ENCODE results near the gene TMEM247. TPM values are rescaled to one million over a fixed set of nuclear protein-coding genes. Genes with fewer than 3 reads are reported as not detected.

Gene TMEM247
- total and polyA plus RNA-seq, 2 donors (not counting 3 experiments of a cell fraction or from before 2014, with no cell fraction given) = not detected

DNA sequence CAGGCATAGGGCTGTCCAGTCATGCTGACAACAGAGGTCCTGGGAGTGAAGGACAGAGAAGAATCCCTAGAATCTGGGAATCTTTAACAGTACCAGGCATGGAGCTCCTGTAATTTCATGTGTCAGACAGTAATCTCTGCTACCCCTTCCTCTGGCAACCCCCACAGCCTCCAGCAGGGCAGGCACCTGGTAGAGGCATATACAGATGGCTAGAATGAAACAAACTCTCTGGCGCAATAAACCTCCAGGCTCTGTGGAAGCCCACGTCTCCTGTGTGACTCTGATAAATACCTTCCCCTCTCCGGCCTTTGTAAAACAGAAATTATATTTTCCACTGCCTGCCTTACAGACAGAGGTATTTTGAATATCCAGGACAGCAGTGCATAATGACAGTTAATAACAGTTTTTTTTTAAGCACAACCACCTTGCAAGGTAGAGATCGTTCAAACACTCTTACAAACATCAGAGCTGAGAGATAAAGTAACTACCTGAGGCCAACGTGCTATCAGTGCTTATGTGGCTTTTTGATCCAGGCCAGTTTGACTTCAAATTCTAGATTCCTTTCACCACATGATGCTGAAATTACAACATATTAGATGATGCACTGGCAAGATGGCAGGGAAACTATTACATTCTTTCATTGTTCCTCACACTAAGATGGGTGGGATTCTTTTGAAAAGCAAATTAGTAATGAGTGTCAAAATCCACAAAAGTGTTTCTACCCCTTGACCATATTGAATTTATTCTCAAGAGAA, 47.7 kb upstream of the TMEM247 start:
- intact Hi-C loops (cut with micrococcal nuclease) = no loop called here
- H3K4me3 ChIP-seq (replicated peaks in 1 of 3; ENCODE audit: insufficient read depth in 1 of 3, low read depth in 1 of 3, low read length in 3 of 3) = no peak overlapping the region
- H3K9me1 ChIP-seq (replicated peaks; ENCODE audit: control insufficient read depth, extremely low read depth, insufficient read depth, low read length) = no peaks in the 10 kb centered on the region
- ChIA-PET CTCF (interaction anchor here (1.0 kb wide), 1 partner anchor 18 kb away, joined by 3 read pairs; no protein-coding TSS in a partner anchor), POLR2A (no interaction called here)
- H4K20me1 ChIP-seq (replicated peaks; ENCODE audit: control insufficient read depth, extremely low read depth, insufficient read depth, low read length) = no peaks in the 10 kb centered on the region
- H2AFZ ChIP-seq (ENCODE audit: low read depth, low read length) = no peak overlapping the region
- BruUV-seq (replicated peaks) = no TSS peak
- TF ChIP-seq POLR2AphosphoS5 (IDR thresholded peaks at IDR 0.05; ENCODE audit: insufficient read depth, low read depth, low read length) (no peak), FOS (IDR thresholded peaks at IDR 0.05; ENCODE audit: borderline replicate concordance, insufficient read depth, low read length) (no peak), POLR2A (IDR thresholded peaks at IDR 0.05; ENCODE audit: low read depth, low read length) (no peak), GATA2 (IDR thresholded peaks at IDR 0.05; ENCODE audit: insufficient read depth, insufficient read length, low read depth, low read length) (no peak), JUN (IDR thresholded peaks at IDR 0.05; ENCODE audit: borderline replicate concordance, insufficient read depth, insufficient read length, low read depth) (no peak), EZH2 (IDR thresholded peaks at IDR 0.05; ENCODE audit: borderline replicate concordance, low read depth, low read length, severe bottlenecking) (no peak), MYC (IDR thresholded peaks at IDR 0.05; ENCODE audit: low read depth, low read length) (no peak)
- TF ChIP-seq, protein P1, sequence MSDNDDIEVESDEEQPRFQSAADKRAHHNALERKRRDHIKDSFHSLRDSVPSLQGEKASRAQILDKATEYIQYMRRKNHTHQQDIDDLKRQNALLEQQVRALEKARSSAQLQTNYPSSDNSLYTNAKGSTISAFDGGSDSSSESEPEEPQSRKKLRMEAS (IDR thresholded peaks at IDR 0.05; ENCODE audit: insufficient read depth, insufficient read length) = no peak
- TF ChIP-seq, protein P2, sequence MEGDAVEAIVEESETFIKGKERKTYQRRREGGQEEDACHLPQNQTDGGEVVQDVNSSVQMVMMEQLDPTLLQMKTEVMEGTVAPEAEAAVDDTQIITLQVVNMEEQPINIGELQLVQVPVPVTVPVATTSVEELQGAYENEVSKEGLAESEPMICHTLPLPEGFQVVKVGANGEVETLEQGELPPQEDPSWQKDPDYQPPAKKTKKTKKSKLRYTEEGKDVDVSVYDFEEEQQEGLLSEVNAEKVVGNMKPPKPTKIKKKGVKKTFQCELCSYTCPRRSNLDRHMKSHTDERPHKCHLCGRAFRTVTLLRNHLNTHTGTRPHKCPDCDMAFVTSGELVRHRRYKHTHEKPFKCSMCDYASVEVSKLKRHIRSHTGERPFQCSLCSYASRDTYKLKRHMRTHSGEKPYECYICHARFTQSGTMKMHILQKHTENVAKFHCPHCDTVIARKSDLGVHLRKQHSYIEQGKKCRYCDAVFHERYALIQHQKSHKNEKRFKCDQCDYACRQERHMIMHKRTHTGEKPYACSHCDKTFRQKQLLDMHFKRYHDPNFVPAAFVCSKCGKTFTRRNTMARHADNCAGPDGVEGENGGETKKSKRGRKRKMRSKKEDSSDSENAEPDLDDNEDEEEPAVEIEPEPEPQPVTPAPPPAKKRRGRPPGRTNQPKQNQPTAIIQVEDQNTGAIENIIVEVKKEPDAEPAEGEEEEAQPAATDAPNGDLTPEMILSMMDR (IDR thresholded peaks at IDR 0.05; ENCODE audit: extremely low read depth in 1 of 2, insufficient read depth in 1 of 2, low read depth in 1 of 2, low read length in 2 of 2) = no peak
- no peaks in the 10 kb centered on the region for H3K4me1 ChIP-seq (ENCODE audit: control insufficient read depth, extremely low read depth, insufficient read depth, low read length)
- no peaks in the 10 kb centered on the region for H3K79me2 ChIP-seq (ENCODE audit: control insufficient read depth, insufficient read depth, low read length)
- H3K9me3 ChIP-seq (replicated peaks; ENCODE audit: control insufficient read depth, insufficient read depth, low read length) = no peaks in the 10 kb centered on the region
- dilution Hi-C loops (cut with MboI; ENCODE audit: extremely low pct_ligation_motif_present, low sequenced_read_pairs) = no loop called here
- FAIRE-seq (no peak), DNase-seq (ENCODE audit: low read depth, low spot score) (no peak)
- no peak overlapping the region for H3K4me2 ChIP-seq (ENCODE audit: insufficient read depth, low read length)
- no peak overlapping the region for H3K27ac ChIP-seq (ENCODE audit: insufficient read depth, low read depth, low read length)
- peaks cover 24 to 30% of the 10 kb centered on the region in 2 experiments for H3K27me3 ChIP-seq (ENCODE audit: control insufficient read depth in 2 of 2, insufficient read depth in 2 of 2, low read length in 2 of 2)
- no peak overlapping the region for H3K9ac ChIP-seq (replicated peaks; ENCODE audit: extremely low read depth, insufficient read depth, low read length)
- no peaks in the 10 kb centered on the region for H3K36me3 ChIP-seq (ENCODE audit: control insufficient read depth in 2 of 2, extremely low read depth in 1 of 2, insufficient read depth in 2 of 2, low read length in 2 of 2)
